DND-41 (cell line): ENCODE data around the gene PRMT3.

Experiments
- ATAC-seq: fragments of 200-7000 bp; cut with Tn5 transposase; 3 replicates; pipeline ENCODE4 v1.9.1; 2021; ENCODE audit warnings: low read depth; ENCODE audit not compliant: insufficient read depth
- DNase-seq: peaks from one replicate; pipeline ENCODE4 v3.0.0-alpha.2; 2020
- H2AFZ ChIP-seq: 2 replicates; pipeline ENCODE4 v1.6.0; 2012; ENCODE audit warnings: low read depth, low read length
- H3K27ac ChIP-seq: 2 replicates; pipeline ENCODE4 v1.5.1; 2012; ENCODE audit warnings: low read length, inconsistent platforms
- H3K27me3 ChIP-seq: fragments of 200-600 bp; sonication (generic); 2 replicates; pipeline ENCODE4 v1.6.0; 2012; ENCODE audit warnings: low read length, mild to moderate bottlenecking, inconsistent platforms; ENCODE audit not compliant: insufficient read depth, poor library complexity
- H3K36me3 ChIP-seq: 2 replicates; pipeline ENCODE4 v1.5.1; 2012; ENCODE audit warnings: low read length, inconsistent platforms; ENCODE audit not compliant: insufficient read depth
- H3K4me1 ChIP-seq: 2 replicates; pipeline ENCODE4 v1.5.1; 2012; ENCODE audit warnings: mild to moderate bottlenecking, low read length; ENCODE audit not compliant: insufficient read depth
- H3K4me2 ChIP-seq: 2 replicates; pipeline ENCODE4 v1.6.0; 2012; ENCODE audit warnings: mild to moderate bottlenecking, moderate library complexity, low read length, inconsistent platforms; ENCODE audit not compliant: insufficient read depth
- H3K4me3 ChIP-seq, 2 experiments: fragments of 200-600 bp in 1 of 2; shearing (Covaris generic) in 1 of 2; 2 replicates each; pipeline ENCODE4 v1.5.1; 2012 to 2016; ENCODE audit warnings: inconsistent platforms in 2 of 2, low read length in 2 of 2, mild to moderate bottlenecking in 2 of 2, low read depth in 1 of 2, moderate library complexity in 1 of 2
- H3K79me2 ChIP-seq: 2 replicates; pipeline ENCODE4 v1.6.0; 2012; ENCODE audit warnings: low read length, inconsistent platforms; ENCODE audit not compliant: insufficient read depth
- H3K9ac ChIP-seq: 2 replicates; pipeline ENCODE4 v1.6.0; 2012; ENCODE audit warnings: low read depth, mild to moderate bottlenecking, inconsistent platforms, low read length, moderate library complexity
- H3K9me3 ChIP-seq: 2 replicates; pipeline ENCODE4 v1.5.1; 2012; ENCODE audit warnings: low read length, moderate library complexity, mild to moderate bottlenecking, inconsistent platforms; ENCODE audit not compliant: insufficient read depth, severe bottlenecking
- H4K20me1 ChIP-seq: 2 replicates; pipeline ENCODE4 v1.6.0; 2012; ENCODE audit warnings: low read length; ENCODE audit not compliant: insufficient read depth
- EZH2 ChIP-seq: IDR thresholded peaks from 3 replicates; pipeline ENCODE4 v1.6.1; 2012; ENCODE audit warnings: borderline replicate concordance, low read depth, mild to moderate bottlenecking, moderate library complexity, low read length, inconsistent platforms; ENCODE audit not compliant: severe bottlenecking
- TF ChIP-seq, protein P1 (sequence below): IDR thresholded peaks from 2 replicates; pipeline ENCODE4 v1.5.1; 2012; ENCODE audit warnings: borderline replicate concordance, low read length, moderate library complexity, mild to moderate bottlenecking; ENCODE audit not compliant: poor library complexity, severe bottlenecking; ENCODE audit errors: extremely low read depth

The PRMT3 gene

GRCh38 chr11:20387261-20388095 lies at the start of gene PRMT3:
Gene PRMT3, plus strand, starts transcription at chr11:20387716. Its CDS starts 31 bp downstream, at chr11:20387747.
- Histone ChIP-seq H3K4me2 (peak within 1 kb of the TSS; percentile 84), H3K9ac (peak within 1 kb of the TSS; percentile 90), H3K4me1 (peaks cover 28% of the 10 kb centered on the region), H3K4me3 (peak within 1 kb of the TSS; percentile 39 to 79), H4K20me1 (no peaks in the 10 kb centered on the region), H3K27ac (peak within 1 kb of the TSS; percentile 85), H3K9me3 (no peaks in the 10 kb centered on the region), H2AFZ (peak within 1 kb of the TSS; percentile 96), H3K27me3 (no peaks in the 10 kb centered on the region), H3K36me3 (peaks cover 14% of the 10 kb centered on the region; the same call in 1 of the 2 replicates), H3K79me2 (peaks cover 25% of the 10 kb centered on the region)
- ATAC-seq: peak; percentile 87
- TF ChIP-seq EZH2: no peak
- TF ChIP-seq, protein P1, sequence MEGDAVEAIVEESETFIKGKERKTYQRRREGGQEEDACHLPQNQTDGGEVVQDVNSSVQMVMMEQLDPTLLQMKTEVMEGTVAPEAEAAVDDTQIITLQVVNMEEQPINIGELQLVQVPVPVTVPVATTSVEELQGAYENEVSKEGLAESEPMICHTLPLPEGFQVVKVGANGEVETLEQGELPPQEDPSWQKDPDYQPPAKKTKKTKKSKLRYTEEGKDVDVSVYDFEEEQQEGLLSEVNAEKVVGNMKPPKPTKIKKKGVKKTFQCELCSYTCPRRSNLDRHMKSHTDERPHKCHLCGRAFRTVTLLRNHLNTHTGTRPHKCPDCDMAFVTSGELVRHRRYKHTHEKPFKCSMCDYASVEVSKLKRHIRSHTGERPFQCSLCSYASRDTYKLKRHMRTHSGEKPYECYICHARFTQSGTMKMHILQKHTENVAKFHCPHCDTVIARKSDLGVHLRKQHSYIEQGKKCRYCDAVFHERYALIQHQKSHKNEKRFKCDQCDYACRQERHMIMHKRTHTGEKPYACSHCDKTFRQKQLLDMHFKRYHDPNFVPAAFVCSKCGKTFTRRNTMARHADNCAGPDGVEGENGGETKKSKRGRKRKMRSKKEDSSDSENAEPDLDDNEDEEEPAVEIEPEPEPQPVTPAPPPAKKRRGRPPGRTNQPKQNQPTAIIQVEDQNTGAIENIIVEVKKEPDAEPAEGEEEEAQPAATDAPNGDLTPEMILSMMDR: no peak
- peak; percentile 96 for DNase-seq

GRCh38 chr11:20342347-20343141 lies 45.0 kb upstream of the PRMT3 start:
- Histone ChIP-seq H3K36me3 (no peaks in the 10 kb centered on the region), H3K4me3 (no peak overlapping the region), H2AFZ (no peak overlapping the region), H3K4me1 (no peaks in the 10 kb centered on the region), H3K4me2 (no peak overlapping the region), H3K9ac (no peak overlapping the region), H3K9me3 (no peaks in the 10 kb centered on the region), H4K20me1 (no peaks in the 10 kb centered on the region), H3K27ac (no peak overlapping the region), H3K27me3 (peaks cover 4% of the 10 kb centered on the region), H3K79me2 (no peaks in the 10 kb centered on the region)
- peak; percentile 72; the same call in 2 of the 3 replicates for ATAC-seq
- TF ChIP-seq EZH2: no peak
- TF ChIP-seq, protein P1: no peak
- DNase-seq: peak; percentile 54

- no peak overlapping the region for H3K9ac ChIP-seq
- no peaks in the 10 kb centered on the region for H3K27me3 ChIP-seq
Observed at GRCh38 chr11:20351136-20351535, 36.4 kb upstream of the PRMT3 start.

More at GRCh38 chr11:20351136-20351535, 36.4 kb upstream of the PRMT3 start:
- H3K4me2 ChIP-seq: no peak overlapping the region
- no peak for ATAC-seq
- no peaks in the 10 kb centered on the region for H3K9me3 ChIP-seq
- TF ChIP-seq, protein P1: no peak
- no peak for TF ChIP-seq EZH2
- H4K20me1 ChIP-seq: no peaks in the 10 kb centered on the region
- H3K27ac ChIP-seq: no peak overlapping the region
- H3K79me2 ChIP-seq: no peaks in the 10 kb centered on the region
- no peak overlapping the region; the same call in 1 of the 2 replicates for H2AFZ ChIP-seq
- no peaks in the 10 kb centered on the region for H3K36me3 ChIP-seq
- no peak overlapping the region for H3K4me3 ChIP-seq
- DNase-seq: no peak
- H3K4me1 ChIP-seq: no peaks in the 10 kb centered on the region
